Loucy (cell line): Measurements from ENCODE around the gene NMNAT2.

Experiments used
- EZH2phosphoT487 ChIP-seq: fragments of 200-600 bp; IDR thresholded peaks from 2 replicates; pipeline ENCODE4 v1.6.1; 2018; ENCODE audit warnings: antibody characterized with exemption, mild to moderate bottlenecking, moderate library complexity, borderline replicate concordance
- TF ChIP-seq, protein P1 (sequence below): fragments of 200-600 bp; sonication (generic); conservative IDR thresholded peaks from 2 replicates; pipeline ENCODE4 v1.5.1; 2014; ENCODE audit warnings: mild to moderate bottlenecking, antibody characterized with exemption, low read length

DNA sequence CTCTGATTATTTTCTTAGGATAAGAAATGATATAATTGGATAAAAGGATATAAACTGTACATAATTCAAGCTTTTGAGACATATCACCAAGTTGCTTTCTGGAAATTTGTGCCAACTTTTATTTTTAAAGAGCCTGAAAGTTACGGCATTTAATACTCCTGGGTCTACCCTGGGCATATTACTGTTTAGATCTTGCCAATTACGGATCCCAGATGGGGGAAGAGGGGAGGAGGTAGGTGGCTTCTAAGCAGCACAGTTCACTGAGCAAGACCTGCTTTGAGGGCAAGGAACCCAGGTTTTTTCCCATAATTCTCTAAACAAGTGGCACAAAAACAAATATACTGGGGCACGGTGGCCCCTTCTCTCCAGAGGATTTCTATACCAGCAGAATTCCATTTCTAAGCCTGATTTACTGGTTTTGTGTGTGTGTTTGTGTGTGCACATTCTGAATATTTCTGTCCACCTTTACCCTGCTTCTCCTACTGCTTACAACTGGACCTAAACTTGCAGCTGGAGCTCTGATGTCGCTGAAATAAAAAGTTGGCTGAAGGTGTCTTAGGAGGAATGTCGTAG lies 155.5 kb downstream of the NMNAT2 start:
- TF ChIP-seq, protein P1, sequence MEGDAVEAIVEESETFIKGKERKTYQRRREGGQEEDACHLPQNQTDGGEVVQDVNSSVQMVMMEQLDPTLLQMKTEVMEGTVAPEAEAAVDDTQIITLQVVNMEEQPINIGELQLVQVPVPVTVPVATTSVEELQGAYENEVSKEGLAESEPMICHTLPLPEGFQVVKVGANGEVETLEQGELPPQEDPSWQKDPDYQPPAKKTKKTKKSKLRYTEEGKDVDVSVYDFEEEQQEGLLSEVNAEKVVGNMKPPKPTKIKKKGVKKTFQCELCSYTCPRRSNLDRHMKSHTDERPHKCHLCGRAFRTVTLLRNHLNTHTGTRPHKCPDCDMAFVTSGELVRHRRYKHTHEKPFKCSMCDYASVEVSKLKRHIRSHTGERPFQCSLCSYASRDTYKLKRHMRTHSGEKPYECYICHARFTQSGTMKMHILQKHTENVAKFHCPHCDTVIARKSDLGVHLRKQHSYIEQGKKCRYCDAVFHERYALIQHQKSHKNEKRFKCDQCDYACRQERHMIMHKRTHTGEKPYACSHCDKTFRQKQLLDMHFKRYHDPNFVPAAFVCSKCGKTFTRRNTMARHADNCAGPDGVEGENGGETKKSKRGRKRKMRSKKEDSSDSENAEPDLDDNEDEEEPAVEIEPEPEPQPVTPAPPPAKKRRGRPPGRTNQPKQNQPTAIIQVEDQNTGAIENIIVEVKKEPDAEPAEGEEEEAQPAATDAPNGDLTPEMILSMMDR, result no peak
- TF ChIP-seq EZH2phosphoT487, result no peak
